Activated CD4-positive, alpha-beta memory T cell treated with anti-CD3 and anti-CD28 coated beads for 36 hours (primary cell): ENCODE results near the gene TMBIM4. TPM values are rescaled to one million over a fixed set of nuclear protein-coding genes. Genes with fewer than 3 reads are reported as not detected.
"Not testable (repeated sequence)": the region's sequence is repeated elsewhere in the genome, so short reads cannot be mapped to it uniquely, and the experiment has no call there.

Experiments used
- CTCF ChIA-PET: fragments of 350-600 bp; sonication (Branson Sonifier 250); formaldehyde crosslinking; loops from one replicate; lab custom pipeline; 2021; ENCODE audit warnings: antibody characterized with exemption, inconsistent platforms; lab: Charles Lee
- POLR2A ChIA-PET: fragments of 350-600 bp; sonication (Branson Sonifier 250); formaldehyde crosslinking; loops from one replicate; lab custom pipeline; 2021; ENCODE audit warnings: antibody characterized with exemption; lab: Charles Lee
- DNase-seq: peaks from one replicate; pipeline ENCODE4 v3.0.0-alpha.2; 2020
- H3K27ac Mint-ChIP-seq: one replicate; pipeline ENCODE4 v1.8.0; 2021; ENCODE audit warnings: mixed read lengths
- H3K27me3 Mint-ChIP-seq: one replicate; pipeline ENCODE4 v1.8.0; 2021; ENCODE audit warnings: mixed read lengths
- H3K36me3 Mint-ChIP-seq: one replicate; pipeline ENCODE4 v1.8.0; 2021; ENCODE audit warnings: mixed read lengths
- H3K4me1 Mint-ChIP-seq: one replicate; pipeline ENCODE4 v1.8.0; 2021; ENCODE audit warnings: low read depth, mixed read lengths
- H3K4me3 Mint-ChIP-seq: one replicate; pipeline ENCODE4 v1.8.0; 2021; ENCODE audit warnings: mild to moderate bottlenecking, mixed read lengths
- H3K9me3 Mint-ChIP-seq: one replicate; pipeline ENCODE4 v1.8.0; 2021; ENCODE audit warnings: mixed read lengths
- intact Hi-C: fragments of 100-400 bp; cut with micrococcal nuclease; formaldehyde crosslinking; loops from one replicate; pipeline ENCODE4 v1.15.1; 2023
- total RNA-seq, 2 experiments: library from RNA; stranded (reverse); gene quantifications; one replicate each; pipeline ENCODE4 v1.2.3, GENCODE V29; 2021

The TMBIM4 gene
- total RNA-seq, 2 experiments from 2014 or later: 63.7 to 66.7 TPM

DNA sequence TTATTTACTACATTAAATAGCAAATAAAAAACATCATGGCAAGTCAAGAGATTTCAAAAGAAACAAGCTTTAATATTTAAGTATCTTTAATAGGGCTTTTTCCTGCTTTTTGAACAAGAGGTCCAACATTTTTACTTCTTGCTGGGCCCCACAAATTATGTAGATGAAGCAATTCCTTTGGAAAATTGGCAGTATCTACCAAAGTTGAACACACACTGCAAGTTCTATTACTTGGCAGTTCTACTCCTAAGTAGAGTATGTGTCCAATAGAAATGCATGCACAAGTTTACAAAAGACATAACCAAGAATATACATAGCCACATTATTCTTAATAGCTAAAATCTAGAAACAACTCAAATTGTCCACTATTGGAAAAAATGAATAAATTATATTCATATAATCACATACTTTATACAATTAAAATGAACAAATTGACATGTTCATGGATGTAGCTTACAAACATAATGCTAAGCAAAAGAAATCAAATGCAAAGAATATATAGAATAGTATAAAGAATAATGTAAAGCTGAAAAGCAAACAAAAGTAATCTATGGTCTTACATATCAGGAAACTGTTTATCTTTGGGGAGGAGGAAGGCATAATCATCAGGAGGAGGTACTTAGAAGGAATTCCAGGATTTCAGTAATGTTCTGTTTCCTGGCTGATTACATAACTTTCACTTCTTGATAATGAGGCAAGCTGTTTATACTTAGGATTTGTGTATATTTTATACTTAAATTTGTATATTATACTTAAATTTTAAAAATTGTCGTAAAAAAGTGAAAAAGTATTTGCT lies 6.5 kb upstream of the TMBIM4 start:
- H3K27me3 Mint-ChIP-seq: peaks cover 3% of the 10 kb centered on the region
- no peaks in the 10 kb centered on the region for H3K9me3 Mint-ChIP-seq
- intact Hi-C loops: no loop called here
- DNase-seq: no peak
- no peak overlapping the region for H3K27ac Mint-ChIP-seq
- POLR2A ChIA-PET: interaction anchor here (0.7 kb wide), 1 partner anchor 74 kb away, joined by 3 read pairs; no protein-coding TSS in a partner anchor
- no peaks in the 10 kb centered on the region for H3K36me3 Mint-ChIP-seq
- H3K4me1 Mint-ChIP-seq: no peaks in the 10 kb centered on the region
- CTCF ChIA-PET: no interaction called here
- H3K4me3 Mint-ChIP-seq: no peak overlapping the region

GRCh38 chr12:66174391-66175325 lies 4.9 kb upstream of the TMBIM4 start:
- H3K9me3 Mint-ChIP-seq, H3K36me3 Mint-ChIP-seq, CTCF ChIA-PET, H3K4me3 Mint-ChIP-seq, POLR2A ChIA-PET, H3K27ac Mint-ChIP-seq, intact Hi-C loops, H3K27me3 Mint-ChIP-seq, DNase-seq, H3K4me1 Mint-ChIP-seq: not testable (repeated sequence)

- peak overlapping the region; percentile 99 for H3K27ac Mint-ChIP-seq
- peaks cover 2% of the 10 kb centered on the region for H3K27me3 Mint-ChIP-seq
- ChIA-PET POLR2A (no interaction called here), CTCF (no interaction called here)
- no peak for DNase-seq
- H3K36me3 Mint-ChIP-seq: peaks cover 22% of the 10 kb centered on the region
- peak overlapping the region; percentile 97 for H3K4me3 Mint-ChIP-seq
- intact Hi-C loops: no loop called here
- peaks cover 2% of the 10 kb centered on the region for H3K9me3 Mint-ChIP-seq
- H3K4me1 Mint-ChIP-seq: peaks cover 40% of the 10 kb centered on the region
Measured at GRCh38 chr12:66170606-66171005, 810 bp upstream of the TMBIM4 start.

DNA sequence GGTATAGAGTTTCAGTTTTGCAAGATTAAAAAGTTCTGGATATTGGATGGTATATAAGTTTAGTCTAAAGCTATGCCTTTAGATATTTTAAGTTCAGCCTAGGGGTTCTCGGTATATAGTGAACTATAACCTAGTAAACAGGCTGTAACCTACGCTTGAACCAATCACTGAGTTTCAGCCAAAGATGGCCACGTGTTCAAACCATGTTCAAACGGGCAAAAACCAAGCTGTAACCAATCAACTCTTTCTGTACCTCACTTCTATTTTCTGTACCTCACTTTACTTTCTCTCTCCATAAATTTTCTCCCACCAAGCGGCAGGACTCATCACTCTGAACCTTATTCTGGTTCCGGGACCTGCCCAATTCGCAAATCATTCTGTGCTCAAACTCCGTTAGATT lies 1.4 kb downstream of the TMBIM4 start:
- intact Hi-C loops: loop anchor here (2.0 to 5.0 kb wide), 2 partner anchors 28 to 109 kb away; no protein-coding TSS in a partner anchor
- peak overlapping the region; percentile 99 for H3K27ac Mint-ChIP-seq
- H3K27me3 Mint-ChIP-seq: no peaks in the 10 kb centered on the region
- DNase-seq: no peak
- H3K4me3 Mint-ChIP-seq: peak overlapping the region; percentile 97
- ChIA-PET POLR2A (interaction anchor here (1.0 to 2.3 kb wide), 6 partner anchors 9 to 999 kb away, joined by 3 to 37 read pairs (median 4); partner anchors contain the start of genes HELB, LEMD3 and LLPH), CTCF (interaction anchor here (0.6 to 2.3 kb wide), 4 partner anchors 10 to 242 kb away, joined by 3 to 14 read pairs (median 4); partner anchors contain the start of gene HELB)
- H3K9me3 Mint-ChIP-seq: peaks cover 14% of the 10 kb centered on the region
- H3K4me1 Mint-ChIP-seq: peaks cover 58% of the 10 kb centered on the region
- H3K36me3 Mint-ChIP-seq: peaks cover 38% of the 10 kb centered on the region

DNA sequence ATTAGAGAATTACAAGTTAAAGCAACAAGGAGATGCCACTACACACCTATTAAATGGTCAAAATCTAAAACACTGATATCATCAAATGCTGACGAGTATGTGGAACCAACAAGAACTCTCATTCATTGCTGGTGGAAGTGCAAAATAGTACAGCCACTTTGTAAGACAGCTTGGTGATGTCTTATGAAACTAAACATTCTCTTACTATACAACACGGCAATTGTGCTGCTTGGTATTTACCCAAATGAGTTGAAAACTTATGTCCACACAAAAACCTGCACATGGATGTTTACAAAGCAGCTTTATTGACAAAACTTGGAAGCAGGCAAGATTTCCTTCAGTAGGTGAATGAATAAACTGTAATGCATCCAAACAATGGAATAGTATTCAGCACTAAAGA lies 3.2 kb downstream of the TMBIM4 start:
- Mint-ChIP-seq H3K4me1 (peaks cover 72% of the 10 kb centered on the region), H3K9me3 (peaks cover 14% of the 10 kb centered on the region)
- POLR2A ChIA-PET: no interaction called here

DNA sequence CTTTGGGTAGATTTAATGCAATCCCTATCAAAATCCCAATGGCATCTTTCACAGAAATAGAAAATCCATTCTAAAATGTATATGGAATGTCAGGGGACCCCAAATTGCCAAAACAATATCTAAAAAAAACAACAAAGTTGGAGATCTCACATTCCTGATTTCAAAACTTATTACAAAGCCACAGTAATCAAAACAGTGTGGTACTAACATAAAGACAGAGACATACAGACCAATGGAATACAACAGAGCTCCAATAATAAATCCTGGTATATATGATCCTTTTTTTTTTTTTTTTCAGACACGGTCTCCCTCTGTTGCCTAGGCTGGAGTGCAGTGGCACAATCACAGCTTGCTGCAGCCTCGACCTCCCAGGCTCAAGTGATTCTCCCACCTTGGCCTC lies 4.7 kb downstream of the TMBIM4 start:
- intact Hi-C loops: loop anchor here (5.0 kb wide), 1 partner anchor 112 kb away; no protein-coding TSS in a partner anchor
- Mint-ChIP-seq H3K9me3 (peaks cover 14% of the 10 kb centered on the region), H3K4me3 (no peak overlapping the region), H3K4me1 (peaks cover 64% of the 10 kb centered on the region), H3K27ac (no peak overlapping the region), H3K36me3 (peaks cover 50% of the 10 kb centered on the region), H3K27me3 (no peaks in the 10 kb centered on the region)
- ChIA-PET POLR2A (no interaction called here), CTCF (interaction anchor here (0.6 kb wide), 1 partner anchor 73 kb away, joined by 3 read pairs; no protein-coding TSS in a partner anchor)
- DNase-seq: no peak

More for the DNA sequence above, 3.2 kb downstream of the TMBIM4 start:
- intact Hi-C loops: loop anchor here (5.0 kb wide), 1 partner anchor 111 kb away; no protein-coding TSS in a partner anchor
- CTCF ChIA-PET: no interaction called here
- Mint-ChIP-seq H3K36me3 (peaks cover 42% of the 10 kb centered on the region), H3K27ac (no peak overlapping the region), H3K27me3 (no peaks in the 10 kb centered on the region), H3K4me3 (no peak overlapping the region)
- DNase-seq: no peak

DNA sequence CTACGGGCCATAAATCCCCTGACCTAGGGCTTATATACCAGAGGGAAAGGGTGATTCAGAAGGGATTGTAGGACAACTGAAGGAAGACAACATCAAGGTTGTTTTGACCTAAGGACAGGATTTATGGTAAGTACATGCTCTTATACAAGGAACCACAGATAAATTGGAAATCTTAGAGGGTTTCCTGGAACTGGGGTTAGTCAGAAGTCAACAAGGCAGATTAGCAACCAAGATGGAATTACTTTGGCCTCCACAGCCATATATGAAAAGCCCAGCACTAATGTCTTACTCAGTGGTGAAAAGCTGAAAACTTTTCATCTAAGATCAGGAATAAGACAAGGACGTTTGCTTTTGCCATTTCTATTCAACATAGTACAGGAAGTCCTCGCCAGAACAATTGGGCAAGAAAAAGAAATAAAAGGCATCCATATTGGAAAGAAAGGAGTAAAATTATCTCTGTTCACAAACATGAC lies 5.4 kb downstream of the TMBIM4 start:
- Mint-ChIP-seq H3K27ac (peak overlapping the region; percentile 53), H3K4me1 (peaks cover 71% of the 10 kb centered on the region), H3K27me3 (no peaks in the 10 kb centered on the region), H3K36me3 (peaks cover 57% of the 10 kb centered on the region), H3K4me3 (no peak overlapping the region), H3K9me3 (peaks cover 14% of the 10 kb centered on the region)
- intact Hi-C loops: no loop called here
- ChIA-PET POLR2A (no interaction called here), CTCF (no interaction called here)
- no peak for DNase-seq

DNA sequence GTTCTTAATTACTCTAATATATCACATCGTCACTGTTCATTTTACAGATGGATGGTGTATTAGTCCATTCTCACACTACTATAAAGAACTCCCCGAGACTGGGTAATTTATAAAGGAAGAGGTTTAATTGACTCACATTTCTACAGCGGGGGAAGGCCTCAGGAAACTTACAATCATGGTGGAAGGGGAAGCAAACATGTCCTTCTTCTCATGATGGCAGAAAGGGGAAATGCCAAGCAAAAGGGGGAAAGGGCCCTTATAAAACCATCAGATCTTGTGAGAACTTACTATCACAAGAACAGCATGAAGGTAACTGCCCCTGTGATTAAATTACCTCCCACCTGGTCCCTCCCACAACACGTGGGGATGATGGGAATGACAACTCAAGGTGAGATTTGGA lies 6.5 kb downstream of the TMBIM4 start:
- ChIA-PET CTCF (no interaction called here), POLR2A (no interaction called here)
- Mint-ChIP-seq H3K27me3 (no peaks in the 10 kb centered on the region), H3K4me3 (no peak overlapping the region), H3K27ac (peak overlapping the region; percentile 29), H3K4me1 (peaks cover 69% of the 10 kb centered on the region), H3K9me3 (peaks cover 14% of the 10 kb centered on the region), H3K36me3 (peaks cover 57% of the 10 kb centered on the region)
- intact Hi-C loops: no loop called here
- DNase-seq: no peak

GRCh38 chr12:66162701-66163100 lies 7.1 kb downstream of the TMBIM4 start:
- Mint-ChIP-seq H3K27ac (no peak overlapping the region), H3K4me1 (peaks cover 64% of the 10 kb centered on the region), H3K27me3 (no peaks in the 10 kb centered on the region), H3K4me3 (no peak overlapping the region), H3K9me3 (peaks cover 14% of the 10 kb centered on the region), H3K36me3 (peaks cover 55% of the 10 kb centered on the region)
- no peak for DNase-seq
- intact Hi-C loops: no loop called here
- ChIA-PET CTCF (no interaction called here), POLR2A (no interaction called here)

DNA sequence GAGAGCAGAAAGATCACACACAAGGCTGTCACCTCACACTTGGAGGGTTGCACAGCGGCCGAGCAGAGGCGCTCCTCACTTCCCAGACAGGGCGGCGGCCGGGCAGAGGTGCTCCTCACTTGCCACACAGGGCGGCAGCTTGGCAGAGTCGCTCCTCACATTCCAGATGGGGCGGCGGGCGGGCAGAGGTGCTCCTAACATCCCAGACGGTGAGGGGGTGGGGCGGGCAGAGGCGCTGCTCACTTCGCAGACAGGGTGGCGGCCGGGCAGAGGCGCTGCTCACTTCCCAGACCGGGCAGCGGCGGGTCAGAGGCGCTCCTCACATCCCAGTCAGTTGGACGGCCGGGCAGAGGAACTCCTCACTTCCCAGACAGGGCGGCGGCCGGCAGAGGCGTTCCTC lies 9.1 kb downstream of the TMBIM4 start:
- CTCF ChIA-PET: no interaction called here
- peaks cover 62% of the 10 kb centered on the region for H3K4me1 Mint-ChIP-seq
- no peaks in the 10 kb centered on the region for H3K27me3 Mint-ChIP-seq
- POLR2A ChIA-PET: no interaction called here
- no peak overlapping the region for H3K4me3 Mint-ChIP-seq
- peaks cover 42% of the 10 kb centered on the region for H3K36me3 Mint-ChIP-seq
- H3K9me3 Mint-ChIP-seq: peaks cover 14% of the 10 kb centered on the region
- H3K27ac Mint-ChIP-seq: no peak overlapping the region
- no peak for DNase-seq
- intact Hi-C loops: no loop called here

DNA sequence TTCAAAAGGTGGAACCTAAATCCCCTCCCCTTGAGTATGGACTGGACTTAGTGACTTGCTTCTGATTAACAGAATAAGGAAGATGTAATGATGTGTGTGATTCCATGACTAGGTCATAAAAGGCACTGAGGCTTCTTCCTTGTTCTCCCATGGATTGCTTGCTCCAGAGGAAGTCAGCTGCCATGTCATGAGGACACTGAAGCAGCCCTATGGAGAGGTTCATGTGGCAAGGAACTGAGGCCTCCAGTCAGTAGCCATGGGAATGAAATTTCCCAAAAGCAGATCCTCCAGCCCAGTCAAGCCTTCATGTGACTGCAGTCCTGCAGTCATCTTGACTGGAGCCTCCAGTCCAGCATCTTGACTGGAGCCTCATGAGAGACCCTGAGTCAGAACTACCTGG lies 10.7 kb downstream of the TMBIM4 start:
- no peaks in the 10 kb centered on the region for H3K27me3 Mint-ChIP-seq
- ChIA-PET POLR2A (interaction anchor here (0.9 to 1.7 kb wide), 2 partner anchors 10 to 28 kb away, joined by 3 to 7 read pairs; partner anchors contain the start of gene LLPH), CTCF (interaction anchor here (1.2 kb wide), 1 partner anchor 9 kb away, joined by 4 read pairs; no protein-coding TSS in a partner anchor)
- H3K27ac Mint-ChIP-seq: no peak overlapping the region
- no peak overlapping the region for H3K4me3 Mint-ChIP-seq
- peaks cover 58% of the 10 kb centered on the region for H3K4me1 Mint-ChIP-seq
- H3K9me3 Mint-ChIP-seq: no peaks in the 10 kb centered on the region
- no peak for DNase-seq
- intact Hi-C loops: no loop called here
- peaks cover 32% of the 10 kb centered on the region for H3K36me3 Mint-ChIP-seq
